Mesenchymal stem cell (in vitro differentiated cells and primary cell): Measurements from ENCODE around the gene ANKEF1.
A peak's percentile ranks its signal among the peaks of the same experiment; 100 is the strongest.
"Not testable (repeated sequence)": the region's sequence is repeated elsewhere in the genome, so short reads cannot be mapped to it uniquely, and the experiment has no call there.

ENCODE experiments used
- DNase-seq: peaks from one replicate; pipeline ENCODE4 v3.0.0-alpha.2; 2013
- H2AFZ ChIP-seq: one replicate; pipeline ENCODE4 v1.6.1; 2013; ENCODE audit warnings: low read depth, mild to moderate bottlenecking, control low read depth, inconsistent platforms, low read length, moderate library complexity
- H2AK5ac ChIP-seq: 2 replicates; pipeline ENCODE4 v1.6.1; 2013; ENCODE audit warnings: low read length, moderate library complexity, mild to moderate bottlenecking, inconsistent platforms; ENCODE audit not compliant: severe bottlenecking
- H2BK120ac ChIP-seq: one replicate; pipeline ENCODE4 v1.6.1; 2013; ENCODE audit warnings: low read depth, mild to moderate bottlenecking, inconsistent platforms, low read length, moderate library complexity
- H2BK12ac ChIP-seq, 2 experiments: one replicate each; pipeline ENCODE4 v1.6.1; 2013; ENCODE audit warnings: inconsistent platforms in 2 of 2, low read length in 2 of 2, mild to moderate bottlenecking in 2 of 2, moderate library complexity in 2 of 2, control low read depth in 1 of 2
- H2BK15ac ChIP-seq: one replicate; pipeline ENCODE4 v1.6.1; 2013; ENCODE audit warnings: mild to moderate bottlenecking, low read depth, inconsistent platforms; ENCODE audit not compliant: poor library complexity, severe bottlenecking
- H2BK5ac ChIP-seq: 2 replicates; pipeline ENCODE4 v1.6.1; 2013; ENCODE audit warnings: low read depth, mild to moderate bottlenecking, low read length, control low read depth, inconsistent platforms; ENCODE audit not compliant: poor library complexity, severe bottlenecking
- H3K14ac ChIP-seq, 2 experiments: one replicate each; pipeline ENCODE4 v1.6.1; 2013; ENCODE audit warnings: inconsistent platforms in 2 of 2, low read length in 2 of 2, control low read depth in 1 of 2, mild to moderate bottlenecking in 1 of 2, moderate library complexity in 1 of 2
- H3K18ac ChIP-seq, 2 experiments: one replicate each; pipeline ENCODE4 v1.6.1; 2013; ENCODE audit warnings: inconsistent platforms in 2 of 2, low read length in 2 of 2, control low read depth in 1 of 2, low read depth in 1 of 2, mild to moderate bottlenecking in 1 of 2
- H3K23ac ChIP-seq, 2 experiments: one replicate each; pipeline ENCODE4 v1.6.1; 2013; ENCODE audit warnings: inconsistent platforms in 2 of 2, low read length in 2 of 2, mild to moderate bottlenecking in 2 of 2, moderate library complexity in 2 of 2, control low read depth in 1 of 2
- H3K27ac ChIP-seq: 2 replicates; pipeline ENCODE4 v1.5.1; 2013; ENCODE audit warnings: mild to moderate bottlenecking, moderate library complexity, low read length, control low read depth, inconsistent platforms; ENCODE audit not compliant: poor library complexity, severe bottlenecking
- H3K27me3 ChIP-seq, 2 experiments: 2 replicates each; pipeline versions ENCODE4 v1.6.1 to v1.7.0; 2013; ENCODE audit warnings: low read length in 2 of 2, mild to moderate bottlenecking in 2 of 2, moderate library complexity in 2 of 2, control low read depth in 1 of 2, inconsistent platforms in 1 of 2; ENCODE audit not compliant: control insufficient read depth in 1 of 2, insufficient read depth in 1 of 2
- H3K36me3 ChIP-seq, 2 experiments: 2 replicates each; pipeline versions ENCODE4 v1.6.1 to v1.7.0; 2013; ENCODE audit warnings: low read length in 2 of 2, control low read depth in 1 of 2, inconsistent platforms in 1 of 2, low read depth in 1 of 2, mild to moderate bottlenecking in 1 of 2; ENCODE audit not compliant: insufficient read depth in 2 of 2, control insufficient read depth in 1 of 2
- H3K4ac ChIP-seq, 2 experiments: one replicate each; pipeline ENCODE4 v1.6.1; 2013; ENCODE audit warnings: inconsistent platforms in 2 of 2, low read length in 2 of 2, mild to moderate bottlenecking in 2 of 2, moderate library complexity in 2 of 2, control low read depth in 1 of 2, low read depth in 1 of 2
- H3K4me1 ChIP-seq: 2 replicates; pipeline ENCODE4 v1.6.1; 2013; ENCODE audit warnings: low read depth, low read length, control low read depth; ENCODE audit not compliant: control insufficient read depth, insufficient read depth
- H3K4me2 ChIP-seq: 2 replicates; pipeline ENCODE4 v1.6.1; 2013; ENCODE audit warnings: low read length, mild to moderate bottlenecking, inconsistent platforms; ENCODE audit not compliant: poor library complexity, severe bottlenecking
- H3K4me3 ChIP-seq, 2 experiments: 2 replicates each; pipeline versions ENCODE4 v1.5.1 to v1.7.0; 2013; ENCODE audit warnings: low read length in 2 of 2, mild to moderate bottlenecking in 2 of 2, control low read depth in 1 of 2, low read depth in 1 of 2; ENCODE audit not compliant: insufficient read depth in 1 of 2
- H3K79me1 ChIP-seq: replicated peaks from 2 replicates; pipeline ENCODE4 v1.6.1; 2013; ENCODE audit warnings: mild to moderate bottlenecking, control low read depth, low read length, inconsistent platforms; ENCODE audit not compliant: poor library complexity, severe bottlenecking
- H3K9ac ChIP-seq: 2 replicates; pipeline ENCODE4 v1.7.0; 2013; ENCODE audit warnings: mild to moderate bottlenecking, low read length, moderate library complexity
- H3K9me3 ChIP-seq: 2 replicates; pipeline ENCODE4 v1.7.0; 2013; ENCODE audit warnings: mild to moderate bottlenecking, low read length; ENCODE audit not compliant: control insufficient read depth
- H4K8ac ChIP-seq: one replicate; pipeline ENCODE4 v1.6.1; 2013; ENCODE audit warnings: inconsistent platforms, mild to moderate bottlenecking, low read length, moderate library complexity
- H4K91ac ChIP-seq: one replicate; pipeline ENCODE4 v1.6.1; 2013; ENCODE audit warnings: mild to moderate bottlenecking, low read length, inconsistent platforms
- WGBS: methylation state at CpG from one replicate; pipeline ENCODE4 v1.1.7; 2013; ENCODE audit warnings: mixed read lengths; 5-methylcytosine and 5-hydroxymethylcytosine counted together

Gene ANKEF1

DNA sequence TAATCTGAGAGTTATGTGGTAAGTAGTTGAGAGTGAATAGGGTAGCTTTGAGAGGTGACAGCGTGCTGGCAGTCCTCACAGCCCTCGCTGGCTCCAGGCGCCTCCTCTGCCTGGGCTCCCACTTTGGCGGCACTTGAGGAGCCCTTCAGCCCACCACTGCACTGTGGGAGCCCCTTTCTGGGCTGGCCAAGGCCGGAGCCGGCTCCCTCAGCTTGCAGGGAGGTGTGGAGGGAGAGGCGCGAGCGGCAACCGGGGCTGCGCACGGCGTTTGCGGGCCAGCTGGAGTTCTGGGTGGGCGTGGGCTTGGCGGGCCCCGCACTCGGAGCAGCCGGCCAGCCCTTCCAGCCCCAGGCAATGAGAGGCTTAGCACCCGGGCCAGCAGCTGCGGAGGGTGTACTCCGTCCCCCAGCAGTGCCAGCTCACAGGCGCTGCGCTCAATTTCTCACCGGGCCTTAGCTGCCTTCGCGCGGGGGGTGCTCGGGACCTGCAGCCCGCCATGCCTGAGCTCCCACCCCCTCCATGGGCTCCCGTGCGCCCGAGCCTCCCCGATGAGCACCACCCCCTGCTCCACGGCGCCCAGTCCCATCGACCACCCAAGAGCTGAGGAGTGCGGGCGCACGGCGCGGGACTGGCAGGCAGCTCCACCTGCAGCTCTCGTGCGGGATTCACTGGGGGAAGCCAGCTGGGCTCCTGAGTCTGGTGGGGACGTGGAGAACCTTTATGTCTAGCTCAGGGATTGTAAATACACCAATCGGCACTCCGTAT is 3.2 kb upstream of the ANKEF1 start:
- H2AK5ac ChIP-seq, H2AFZ ChIP-seq, H3K36me3 ChIP-seq, H4K8ac ChIP-seq, H3K18ac ChIP-seq, H3K4me3 ChIP-seq, H3K27me3 ChIP-seq, H3K4me1 ChIP-seq, H3K14ac ChIP-seq, H3K79me1 ChIP-seq, H3K27ac ChIP-seq, H4K91ac ChIP-seq, H3K4ac ChIP-seq, H2BK5ac ChIP-seq, DNase-seq, H2BK15ac ChIP-seq, H2BK12ac ChIP-seq, H3K9ac ChIP-seq, H3K9me3 ChIP-seq, H2BK120ac ChIP-seq, H3K4me2 ChIP-seq, H3K23ac ChIP-seq: not testable (repeated sequence)
- WGBS: 93% methylated on average over 31 of the region's 47 CpGs

DNA sequence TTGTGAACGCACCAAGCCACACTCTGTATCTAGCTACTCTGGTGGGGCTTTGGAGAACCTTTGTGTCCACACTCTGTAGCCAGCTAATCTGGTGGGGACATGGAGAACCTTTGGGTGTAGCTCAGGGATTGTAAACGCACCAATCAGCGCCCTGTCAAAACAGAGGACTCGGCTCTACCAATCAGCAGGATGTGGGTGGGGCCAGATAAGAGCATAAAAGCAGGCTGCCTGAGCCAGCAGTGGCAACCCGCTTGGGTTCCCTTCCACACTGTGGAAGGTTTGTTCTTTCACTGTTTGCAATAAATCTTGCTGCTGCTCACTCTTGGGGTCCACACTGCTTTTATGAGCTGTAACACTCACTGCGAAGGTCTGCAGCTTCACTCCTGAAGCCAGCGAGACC is 2.5 kb upstream of the ANKEF1 start:
- H2BK12ac ChIP-seq, H3K4me2 ChIP-seq, H3K27me3 ChIP-seq, H2BK120ac ChIP-seq, H4K91ac ChIP-seq, H3K79me1 ChIP-seq, H3K18ac ChIP-seq, H3K9ac ChIP-seq, H3K9me3 ChIP-seq, H4K8ac ChIP-seq, H3K27ac ChIP-seq, H2BK5ac ChIP-seq, H3K4me3 ChIP-seq, H2BK15ac ChIP-seq, H3K4ac ChIP-seq, H2AK5ac ChIP-seq, DNase-seq, H3K14ac ChIP-seq, H2AFZ ChIP-seq, H3K36me3 ChIP-seq, H3K23ac ChIP-seq, H3K4me1 ChIP-seq: not testable (repeated sequence)
- 94% methylated on average over 7 of the region's 7 CpGs for WGBS

DNA sequence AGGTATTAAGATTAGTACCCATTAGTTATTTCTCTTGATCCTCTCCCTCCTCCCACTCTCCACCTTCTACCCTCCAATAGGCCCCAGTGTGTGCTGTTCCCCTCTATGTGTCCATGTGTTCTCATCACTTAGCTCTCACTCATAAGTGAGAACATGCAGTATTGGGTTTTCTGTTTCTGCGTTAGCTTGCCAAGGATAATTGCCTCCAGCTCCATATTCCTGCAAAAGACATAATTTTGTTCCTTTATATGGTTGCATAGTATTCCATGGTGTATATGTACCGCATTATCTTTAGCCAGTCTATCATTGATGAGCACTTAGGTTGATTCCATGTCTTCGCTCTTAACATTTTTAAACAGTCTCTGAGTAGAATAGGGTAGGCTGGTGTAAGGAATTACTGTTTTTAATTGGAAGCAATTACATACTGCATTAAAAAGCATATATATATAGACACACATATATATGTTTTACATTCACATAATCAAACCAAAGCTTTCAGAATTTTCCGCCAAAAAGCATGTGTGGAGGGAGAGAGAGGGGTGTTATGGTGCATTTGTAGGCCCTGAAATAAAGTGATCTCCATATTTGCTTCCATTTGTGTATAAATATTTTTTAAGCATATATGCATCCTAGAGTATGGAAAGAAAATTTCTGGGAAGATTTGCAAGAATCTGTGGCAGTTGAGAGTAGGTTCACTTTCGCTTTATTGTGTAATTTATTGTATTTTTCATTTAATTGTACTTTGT is 709 bp upstream of the ANKEF1 start:
- WGBS: 75% methylated on average over 1 of the region's 5 CpGs
- Histone ChIP-seq H3K4me3 (peak overlapping the region in 1 of 2 experiments; percentile 63), H3K4me2 (no peak overlapping the region), H3K79me1 (no peaks in the 10 kb centered on the region), H3K23ac (no peak overlapping the region), H3K9me3 (no peaks in the 10 kb centered on the region), H4K8ac (no peak overlapping the region), H3K18ac (no peak overlapping the region), H3K9ac (peak overlapping the region; percentile 58), H4K91ac (no peak overlapping the region), H2AFZ (no peak overlapping the region), H2BK120ac (no peak overlapping the region), H3K4me1 (peaks cover 1% of the 10 kb centered on the region), H2BK15ac (no peak overlapping the region), H2BK12ac (no peak overlapping the region), H3K27ac (no peak overlapping the region), H3K36me3 (no peaks in the 10 kb centered on the region), H3K14ac (no peak overlapping the region), H2BK5ac (no peak overlapping the region), H3K4ac (no peak overlapping the region), H3K27me3 (no peaks in the 10 kb centered on the region), H2AK5ac (no peak overlapping the region)
- no peak for DNase-seq

DNA sequence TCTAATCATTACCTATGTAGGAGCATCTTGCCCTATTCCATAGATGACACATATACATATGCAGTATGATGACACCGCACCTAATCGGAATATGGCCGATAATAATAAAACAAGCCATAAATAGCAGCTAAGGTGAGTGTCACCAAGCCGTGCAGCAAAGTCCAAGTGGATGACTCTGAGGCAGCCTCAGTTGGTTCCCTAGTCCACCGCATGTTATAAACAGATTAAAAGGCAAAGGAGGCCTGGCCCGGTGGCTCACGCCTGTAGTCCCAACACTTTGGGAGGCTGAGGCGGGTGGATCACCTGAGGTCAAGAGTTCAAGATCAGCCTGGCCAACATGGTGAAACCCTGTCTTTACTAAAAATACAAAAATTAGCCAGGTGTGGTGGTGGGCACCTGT is 1.5 kb downstream of the ANKEF1 start:
- H3K4me1 ChIP-seq, H2BK15ac ChIP-seq, H2BK120ac ChIP-seq, H2AK5ac ChIP-seq, H3K27ac ChIP-seq, H3K4ac ChIP-seq, H4K8ac ChIP-seq, H3K23ac ChIP-seq, H2BK12ac ChIP-seq, H2AFZ ChIP-seq, H3K36me3 ChIP-seq, H3K9ac ChIP-seq, H3K79me1 ChIP-seq, H2BK5ac ChIP-seq, DNase-seq, H4K91ac ChIP-seq, H3K4me2 ChIP-seq, H3K27me3 ChIP-seq, H3K9me3 ChIP-seq, H3K18ac ChIP-seq, H3K4me3 ChIP-seq, H3K14ac ChIP-seq: not testable (repeated sequence)
- WGBS: 98% methylated on average over 6 of the region's 8 CpGs
